Duodenal mucosa (tissue), 2 donors: ENCODE measurements around the gene RUFY3.
"Not testable (repeated sequence)": the region's sequence is repeated elsewhere in the genome, so short reads cannot be mapped to it uniquely, and the experiment has no call there.

Source experiments
- H3K27ac ChIP-seq: one replicate; pipeline ENCODE4 v1.7.0; 2013; ENCODE audit warnings: low read depth, low read length
- H3K27me3 ChIP-seq, 2 donors: one replicate each; pipeline ENCODE4 v1.7.0; 2013; ENCODE audit warnings: low read length in 2 of 2, control low read depth in 1 of 2; ENCODE audit not compliant: insufficient read depth in 2 of 2, control insufficient read depth in 1 of 2
- H3K36me3 ChIP-seq, 2 donors: one replicate each; pipeline ENCODE4 v1.7.0; 2013; ENCODE audit warnings: low read length in 2 of 2, control low read depth in 1 of 2; ENCODE audit not compliant: insufficient read depth in 2 of 2, control insufficient read depth in 1 of 2
- H3K4me1 ChIP-seq, 2 donors: one replicate each; pipeline ENCODE4 v1.7.0; 2013; ENCODE audit warnings: low read length in 2 of 2, control low read depth in 1 of 2; ENCODE audit not compliant: insufficient read depth in 2 of 2, control insufficient read depth in 1 of 2
- H3K4me3 ChIP-seq, 2 donors: one replicate each; pipeline ENCODE4 v1.7.0; 2013; ENCODE audit warnings: low read length in 2 of 2, low read depth in 1 of 2
- H3K9ac ChIP-seq, 2 donors: one replicate each; pipeline ENCODE4 v1.7.0; 2013; ENCODE audit warnings: low read length in 2 of 2, low read depth in 1 of 2
- H3K9me3 ChIP-seq, 2 donors: one replicate each; pipeline ENCODE4 v1.7.0; 2013; ENCODE audit warnings: low read length in 2 of 2, control low read depth in 1 of 2; ENCODE audit not compliant: control insufficient read depth in 1 of 2

The RUFY3 gene

GRCh38 chr4:70721747-70722146 lies at the start of gene RUFY3:
Gene RUFY3 (plus strand): TSS chr4:70721964. CDS start chr4:70722574, 610 bp downstream.
- Histone ChIP-seq H3K9ac (peak within 1 kb of the TSS in 1 of 2 donors; percentile 23), H3K27ac (no peak within 1 kb of the TSS), H3K9me3 (no peaks in the 10 kb centered on the region), H3K4me1 (no peaks in the 10 kb centered on the region), H3K27me3 (no peaks in the 10 kb centered on the region), H3K4me3 (peak within 1 kb of the TSS; percentile 56 to 57), H3K36me3 (no peaks in the 10 kb centered on the region)

- Histone ChIP-seq H3K4me3 (no peak overlapping the region), H3K27ac (no peak overlapping the region), H3K36me3 (no peaks in the 10 kb centered on the region), H3K27me3 (no peaks in the 10 kb centered on the region), H3K4me1 (no peaks in the 10 kb centered on the region), H3K9ac (no peak overlapping the region), H3K9me3 (no peaks in the 10 kb centered on the region)
Observed at GRCh38 chr4:70674191-70674590, 47.6 kb upstream of the RUFY3 start.

GRCh38 chr4:70674731-70675130 lies 47.0 kb upstream of the RUFY3 start:
- H3K36me3 ChIP-seq: no peaks in the 10 kb centered on the region
- H3K4me3 ChIP-seq: no peak overlapping the region
- H3K27ac ChIP-seq: no peak overlapping the region
- no peaks in the 10 kb centered on the region for H3K27me3 ChIP-seq
- no peak overlapping the region for H3K9ac ChIP-seq
- no peaks in the 10 kb centered on the region for H3K9me3 ChIP-seq
- H3K4me1 ChIP-seq: no peaks in the 10 kb centered on the region

GRCh38 chr4:70676554-70677090 lies 45.1 kb upstream of the RUFY3 start:
- Histone ChIP-seq H3K27me3 (no peaks in the 10 kb centered on the region), H3K9me3 (no peaks in the 10 kb centered on the region), H3K4me3 (no peak overlapping the region), H3K36me3 (no peaks in the 10 kb centered on the region), H3K27ac (no peak overlapping the region), H3K4me1 (no peaks in the 10 kb centered on the region), H3K9ac (no peak overlapping the region)

- H3K9ac ChIP-seq: no peak overlapping the region
Observed at GRCh38 chr4:70678383-70678999, 43.3 kb upstream of the RUFY3 start.

GRCh38 chr4:70680934-70681333 lies 40.8 kb upstream of the RUFY3 start:
- no peaks in the 10 kb centered on the region for H3K9me3 ChIP-seq
- H3K27me3 ChIP-seq: no peaks in the 10 kb centered on the region
- no peaks in the 10 kb centered on the region for H3K36me3 ChIP-seq
- H3K9ac ChIP-seq: no peak overlapping the region
- no peaks in the 10 kb centered on the region for H3K4me1 ChIP-seq
- no peak overlapping the region for H3K27ac ChIP-seq
- H3K4me3 ChIP-seq: no peak overlapping the region

More at GRCh38 chr4:70678383-70678999, 43.3 kb upstream of the RUFY3 start:
- Histone ChIP-seq H3K27ac (no peak overlapping the region), H3K4me3 (no peak overlapping the region), H3K9me3 (no peaks in the 10 kb centered on the region), H3K27me3 (no peaks in the 10 kb centered on the region), H3K4me1 (no peaks in the 10 kb centered on the region), H3K36me3 (no peaks in the 10 kb centered on the region)

GRCh38 chr4:70681704-70682103 lies 40.1 kb upstream of the RUFY3 start:
- no peak overlapping the region for H3K9ac ChIP-seq
- no peaks in the 10 kb centered on the region for H3K4me1 ChIP-seq
- no peaks in the 10 kb centered on the region for H3K27me3 ChIP-seq
- no peak overlapping the region for H3K4me3 ChIP-seq
- H3K27ac ChIP-seq: no peak overlapping the region
- no peaks in the 10 kb centered on the region for H3K36me3 ChIP-seq
- H3K9me3 ChIP-seq: no peaks in the 10 kb centered on the region

GRCh38 chr4:70682142-70682541 lies 39.6 kb upstream of the RUFY3 start:
- H3K36me3 ChIP-seq, H3K9me3 ChIP-seq, H3K27ac ChIP-seq, H3K9ac ChIP-seq, H3K4me3 ChIP-seq, H3K27me3 ChIP-seq, H3K4me1 ChIP-seq: not testable (repeated sequence)

GRCh38 chr4:70687392-70687791 lies 34.4 kb upstream of the RUFY3 start:
- Histone ChIP-seq H3K9ac (peak overlapping the region; percentile 79 to 97), H3K4me1 (peaks cover 16 to 18% of the 10 kb centered on the region in 2 donors), H3K36me3 (peaks cover 0 to 7% of the 10 kb centered on the region in 2 donors), H3K9me3 (no peaks in the 10 kb centered on the region), H3K27ac (peak overlapping the region; percentile 85), H3K27me3 (no peaks in the 10 kb centered on the region), H3K4me3 (peak overlapping the region; percentile 96 to 100)

- H3K9ac ChIP-seq: peak within 1 kb of the TSS; percentile 97
- H3K27ac ChIP-seq: peak within 1 kb of the TSS; percentile 85
- H3K27me3 ChIP-seq: no peaks in the 10 kb centered on the region
- H3K36me3 ChIP-seq: peaks cover 0 to 7% of the 10 kb centered on the region in 2 donors
- peak within 1 kb of the TSS; percentile 96 to 100 for H3K4me3 ChIP-seq
- no peaks in the 10 kb centered on the region for H3K9me3 ChIP-seq
- peaks cover 16 to 18% of the 10 kb centered on the region in 2 donors for H3K4me1 ChIP-seq
Observed at GRCh38 chr4:70687821-70688794, 33.7 kb upstream of the RUFY3 start, which contains the start of gene UTP3. Gene UTP3 (plus strand): TSS chr4:70688532. CDS start chr4:70688678, 146 bp downstream.
